ENCODE measurements around the gene M6PR.

M6PR gene

GRCh38 chr12:8987685-8988084 is 38.2 kb upstream of the M6PR start:
- no peak overlapping the region for H3K27ac ChIP-seq
- TF ChIP-seq CTCF (IDR thresholded peaks at IDR 0.05) = no peak
- no peak for TF ChIP-seq ZFX (IDR thresholded peaks at IDR 0.05; ENCODE audit: borderline replicate concordance)

- TF ChIP-seq ZFX (IDR thresholded peaks at IDR 0.05; ENCODE audit: borderline replicate concordance) = no peak
- TF ChIP-seq CTCF (IDR thresholded peaks at IDR 0.05) = no peak
- no peak overlapping the region for H3K27ac ChIP-seq
Observed at GRCh38 chr12:8987163-8987562, 37.7 kb upstream of the M6PR start.

GRCh38 chr12:8985213-8985754 is 35.8 kb upstream of the M6PR start:
- no peak overlapping the region for H3K27ac ChIP-seq
- TF ChIP-seq CTCF (IDR thresholded peaks at IDR 0.05) (no peak), ZFX (IDR thresholded peaks at IDR 0.05; ENCODE audit: borderline replicate concordance) (no peak)

- no peak for TF ChIP-seq CTCF (IDR thresholded peaks at IDR 0.05)
- TF ChIP-seq ZFX (IDR thresholded peaks at IDR 0.05; ENCODE audit: borderline replicate concordance) = no peak
- no peak overlapping the region for H3K27ac ChIP-seq
Observed at GRCh38 chr12:8980137-8980536, 30.7 kb upstream of the M6PR start.

GRCh38 chr12:8970432-8970831 is 21.0 kb upstream of the M6PR start:
- TF ChIP-seq ZFX (IDR thresholded peaks at IDR 0.05; ENCODE audit: borderline replicate concordance) = no peak
- no peak for TF ChIP-seq CTCF (IDR thresholded peaks at IDR 0.05)
- peak overlapping the region; percentile 23; the same call in 1 of the 2 replicates for H3K27ac ChIP-seq

- no peak for TF ChIP-seq CTCF (IDR thresholded peaks at IDR 0.05)
- no peak for TF ChIP-seq ZFX (IDR thresholded peaks at IDR 0.05; ENCODE audit: borderline replicate concordance)
- peak overlapping the region; percentile 23; the same call in 1 of the 2 replicates for H3K27ac ChIP-seq
Observed at GRCh38 chr12:8969861-8970411, 20.5 kb upstream of the M6PR start.

- TF ChIP-seq ZFX (IDR thresholded peaks at IDR 0.05; ENCODE audit: borderline replicate concordance) = no peak
- TF ChIP-seq CTCF (IDR thresholded peaks at IDR 0.05) = no peak
- no peak overlapping the region for H3K27ac ChIP-seq
Observed at GRCh38 chr12:8968761-8969160, 19.3 kb upstream of the M6PR start.

Measured in 22Rv1 (cell line).